GM12878 (cell line): ENCODE results near the gene PRKG1.

Source experiments
- CTCF ChIP-seq, 3 experiments: IDR thresholded peaks in 2 of 3; conservative IDR thresholded peaks in 1 of 3; 2 replicates each; pipeline ENCODE4 v1.5.1; 2011; ENCODE audit warnings: low read depth in 3 of 3, low read length in 3 of 3, mild to moderate bottlenecking in 3 of 3, control low read depth in 2 of 3, moderate library complexity in 2 of 3, inconsistent platforms in 1 of 3, mixed read lengths in 1 of 3; ENCODE audit not compliant: control insufficient read depth in 2 of 3, insufficient read depth in 1 of 3; ENCODE audit errors: extremely low read depth in 1 of 3
- REST ChIP-seq: IDR thresholded peaks from 2 replicates; pipeline ENCODE4 v1.6.1; 2012; ENCODE audit warnings: mild to moderate bottlenecking, low read depth, low read length

GRCh38 chr10:51468424-51468823, 394.1 kb downstream of the PRKG1 start:
- TF ChIP-seq CTCF (IDR thresholded peaks at IDR 0.05 in 2 of 3, conservative IDR thresholded peaks at IDR 0.05 in 1 of 3; ENCODE audit: control insufficient read depth in 2 of 3, extremely low read depth in 1 of 3, insufficient read depth in 1 of 3, low read depth in 3 of 3, low read length in 3 of 3) (no peak), REST (no peak)
